Measurements from ENCODE around the gene KANSL1. TPM values are rescaled to one million over a fixed set of nuclear protein-coding genes. Genes with fewer than 3 reads are reported as not detected.

The KANSL1 gene
- polyA plus RNA-seq, 1 experiment, result 14.1 TPM

DNA sequence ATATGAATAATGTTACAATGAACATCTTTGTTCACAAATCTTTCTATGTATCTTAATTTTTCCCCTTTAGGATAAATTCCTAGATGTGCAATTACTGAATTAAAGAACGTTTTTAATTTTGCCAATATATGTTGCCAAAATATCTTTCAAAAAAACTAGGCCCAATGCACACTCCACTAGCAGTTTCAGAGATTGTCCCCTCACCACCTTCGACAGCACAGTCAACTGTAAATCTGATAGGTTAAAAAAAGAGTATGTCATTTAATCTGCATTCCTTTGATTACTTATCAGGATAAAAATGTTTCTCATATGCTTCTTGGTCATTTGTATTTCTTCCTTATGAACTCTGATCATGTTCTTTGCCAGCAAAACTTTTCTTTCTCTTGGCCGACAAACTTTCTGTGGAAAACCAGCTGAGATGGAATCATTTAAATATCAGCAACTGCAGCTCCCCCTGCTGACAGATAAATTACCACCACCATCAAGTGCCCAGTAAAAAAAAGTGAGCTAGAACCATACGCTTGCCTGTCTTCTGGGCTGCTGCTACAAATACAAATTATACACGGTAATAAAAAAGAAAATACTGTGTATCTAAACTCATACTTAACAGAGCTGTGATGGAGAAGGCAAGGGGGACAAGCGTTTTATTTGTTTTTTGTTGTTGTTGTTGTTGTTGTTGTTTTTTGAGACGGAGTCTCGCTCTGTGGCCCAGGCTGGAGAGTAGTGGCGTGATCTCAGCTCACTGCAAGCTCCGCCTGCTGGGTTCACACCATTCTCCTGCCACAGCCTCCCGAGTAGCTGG, 19.6 kb upstream of the KANSL1 start:
- H3K27me3 ChIP-seq (ENCODE audit: control insufficient read depth, insufficient read depth, low read length), result no peaks in the 10 kb centered on the region
- no peak for DNase-seq (ENCODE audit: low read depth)
- TF ChIP-seq, protein P1, sequence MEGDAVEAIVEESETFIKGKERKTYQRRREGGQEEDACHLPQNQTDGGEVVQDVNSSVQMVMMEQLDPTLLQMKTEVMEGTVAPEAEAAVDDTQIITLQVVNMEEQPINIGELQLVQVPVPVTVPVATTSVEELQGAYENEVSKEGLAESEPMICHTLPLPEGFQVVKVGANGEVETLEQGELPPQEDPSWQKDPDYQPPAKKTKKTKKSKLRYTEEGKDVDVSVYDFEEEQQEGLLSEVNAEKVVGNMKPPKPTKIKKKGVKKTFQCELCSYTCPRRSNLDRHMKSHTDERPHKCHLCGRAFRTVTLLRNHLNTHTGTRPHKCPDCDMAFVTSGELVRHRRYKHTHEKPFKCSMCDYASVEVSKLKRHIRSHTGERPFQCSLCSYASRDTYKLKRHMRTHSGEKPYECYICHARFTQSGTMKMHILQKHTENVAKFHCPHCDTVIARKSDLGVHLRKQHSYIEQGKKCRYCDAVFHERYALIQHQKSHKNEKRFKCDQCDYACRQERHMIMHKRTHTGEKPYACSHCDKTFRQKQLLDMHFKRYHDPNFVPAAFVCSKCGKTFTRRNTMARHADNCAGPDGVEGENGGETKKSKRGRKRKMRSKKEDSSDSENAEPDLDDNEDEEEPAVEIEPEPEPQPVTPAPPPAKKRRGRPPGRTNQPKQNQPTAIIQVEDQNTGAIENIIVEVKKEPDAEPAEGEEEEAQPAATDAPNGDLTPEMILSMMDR (IDR thresholded peaks at IDR 0.05; ENCODE audit: insufficient read depth, low read depth, low read length), result peak; percentile 91
- ChIA-PET CTCF (interaction anchor here (0.7 to 6.5 kb wide), 30 partner anchors 12 to 627 kb away, joined by 3 to 56 read pairs (median 4); partner anchors contain the start of gene KANSL1), POLR2A (interaction anchor here (0.6 to 1.1 kb wide), 2 partner anchors 20 to 620 kb away, joined by 3 to 4 read pairs; partner anchors contain the start of gene KANSL1)
- H3K36me3 ChIP-seq (ENCODE audit: control insufficient read depth, insufficient read depth, low read length), result peaks cover 10% of the 10 kb centered on the region
- no peak overlapping the region for H3K4me3 ChIP-seq (ENCODE audit: low read depth, low read length)

DNA sequence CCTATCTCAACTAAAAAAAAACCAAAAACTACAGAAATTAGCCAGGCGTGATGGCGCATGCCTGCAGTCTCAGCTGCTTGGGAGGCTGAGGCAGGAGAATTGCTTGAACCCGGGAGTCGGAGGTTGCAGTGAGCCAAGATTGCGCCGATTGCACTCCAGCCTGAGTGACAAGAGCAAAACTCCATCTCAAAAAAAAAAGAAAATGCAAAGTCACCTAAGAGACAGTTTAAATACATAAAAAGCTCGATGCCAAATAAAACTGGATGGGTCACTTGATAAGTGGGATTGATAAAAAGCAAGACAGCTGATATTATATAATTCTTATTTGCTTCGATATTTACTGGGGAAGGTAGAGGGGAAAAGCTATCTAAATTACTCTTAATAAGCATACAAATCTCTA, 15.8 kb upstream of the KANSL1 start:
- POLR2A ChIA-PET, result no interaction called here
- TF ChIP-seq, protein P1 (IDR thresholded peaks at IDR 0.05; ENCODE audit: insufficient read depth, low read depth, low read length), result no peak
- H3K27me3 ChIP-seq (ENCODE audit: control insufficient read depth, insufficient read depth, low read length), result no peaks in the 10 kb centered on the region
- H3K36me3 ChIP-seq (ENCODE audit: control insufficient read depth, insufficient read depth, low read length), result peaks cover 4% of the 10 kb centered on the region
- CTCF ChIA-PET, result interaction anchor here (0.6 to 6.4 kb wide), 4 partner anchors 8 to 1954 kb away, joined by 3 to 56 read pairs (median 22); partner anchors contain the start of gene KANSL1
- no peak for DNase-seq (ENCODE audit: low read depth)
- H3K4me3 ChIP-seq (ENCODE audit: low read depth, low read length), result no peak overlapping the region

DNA sequence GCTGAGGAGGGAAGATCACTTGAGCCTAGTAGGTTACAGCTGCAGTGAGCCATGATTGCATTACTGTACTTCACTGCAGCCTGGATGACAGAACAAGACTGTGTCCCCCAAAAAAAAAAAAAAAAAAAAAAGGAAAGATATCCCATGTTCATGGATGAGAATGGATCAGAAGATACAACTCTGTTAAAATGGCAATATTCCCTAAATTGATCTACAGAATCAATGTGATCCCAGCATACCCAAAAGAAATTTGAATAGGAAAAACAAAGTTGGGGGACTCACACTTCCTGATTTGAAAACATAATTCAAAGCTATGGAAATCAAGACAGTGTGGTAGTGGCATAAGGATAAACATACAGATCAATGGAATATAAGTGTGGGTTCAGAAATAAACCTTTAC, 12.7 kb upstream of the KANSL1 start:
- TF ChIP-seq, protein P1 (IDR thresholded peaks at IDR 0.05; ENCODE audit: insufficient read depth, low read depth, low read length), result no peak
- CTCF ChIA-PET, result interaction anchor here (1.0 to 6.4 kb wide), 8 partner anchors 9 to 624 kb away, joined by 3 to 40 read pairs (median 4); partner anchors contain the start of gene KANSL1
- POLR2A ChIA-PET, result interaction anchor here (0.6 kb wide), 1 partner anchor 19 kb away, joined by 4 read pairs; no protein-coding TSS in a partner anchor
- Histone ChIP-seq H3K27me3 (ENCODE audit: control insufficient read depth, insufficient read depth, low read length) (no peaks in the 10 kb centered on the region), H3K36me3 (ENCODE audit: control insufficient read depth, insufficient read depth, low read length) (peaks cover 4% of the 10 kb centered on the region), H3K4me3 (ENCODE audit: low read depth, low read length) (no peak overlapping the region)
- no peak for DNase-seq (ENCODE audit: low read depth)

DNA sequence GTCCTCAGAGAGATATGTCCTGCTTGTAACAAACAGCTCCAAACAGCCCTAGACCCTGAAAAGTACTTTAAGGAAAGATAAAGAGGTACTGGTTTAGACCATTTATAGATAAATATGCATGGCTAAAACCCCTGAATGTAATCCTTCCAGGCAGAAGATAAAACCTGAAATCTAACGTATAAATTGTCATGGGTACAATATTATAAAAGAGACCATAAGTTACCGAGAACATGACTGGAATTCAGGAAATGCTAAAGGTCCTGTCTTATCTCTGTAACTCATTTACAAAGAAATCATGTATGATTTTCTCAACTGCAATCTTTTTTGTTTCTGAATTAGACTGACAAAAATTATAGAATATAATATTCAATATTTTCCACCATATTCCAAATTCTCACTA, 9.2 kb upstream of the KANSL1 start:
- ChIA-PET POLR2A (no interaction called here), CTCF (interaction anchor here (1.0 to 6.7 kb wide), 3 partner anchors 8 to 12 kb away, joined by 3 to 56 read pairs (median 6); partner anchors contain the start of gene KANSL1)
- Histone ChIP-seq H3K36me3 (ENCODE audit: control insufficient read depth, insufficient read depth, low read length) (no peaks in the 10 kb centered on the region; the same call in 1 of the 2 replicates), H3K4me3 (ENCODE audit: low read depth, low read length) (no peak overlapping the region), H3K27me3 (ENCODE audit: control insufficient read depth, insufficient read depth, low read length) (no peaks in the 10 kb centered on the region)
- DNase-seq (ENCODE audit: low read depth), result no peak
- TF ChIP-seq, protein P1 (IDR thresholded peaks at IDR 0.05; ENCODE audit: insufficient read depth, low read depth, low read length), result no peak

DNA sequence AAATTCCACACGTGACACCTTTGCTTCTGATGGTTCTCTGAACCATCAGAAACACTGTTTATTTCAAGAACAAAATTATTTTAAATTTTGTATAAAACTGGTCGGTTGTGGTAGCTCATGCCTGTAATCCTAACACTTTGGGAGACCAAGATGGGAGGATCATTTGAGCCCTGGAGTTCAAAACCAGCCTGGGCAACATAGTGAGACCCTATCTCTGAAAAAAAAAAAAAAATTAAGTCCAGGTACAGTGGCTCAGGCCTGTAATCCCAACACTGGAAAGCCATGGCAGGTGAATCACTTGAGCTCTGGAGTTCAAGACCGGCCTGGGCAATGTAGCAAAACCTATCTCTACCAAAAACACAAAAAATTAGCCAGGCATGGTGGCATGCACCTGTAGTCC, 8.3 kb upstream of the KANSL1 start:
- TF ChIP-seq, protein P1 (IDR thresholded peaks at IDR 0.05; ENCODE audit: insufficient read depth, low read depth, low read length), result no peak
- no peak for DNase-seq (ENCODE audit: low read depth)
- POLR2A ChIA-PET, result interaction anchor here (0.6 to 0.7 kb wide), 2 partner anchors 17 to 22 kb away, joined by 4 to 7 read pairs; no protein-coding TSS in a partner anchor
- CTCF ChIA-PET, result interaction anchor here (1.0 to 6.7 kb wide), 4 partner anchors 8 to 21 kb away, joined by 3 to 56 read pairs (median 4); partner anchors contain the start of gene KANSL1
- no peak overlapping the region for H3K4me3 ChIP-seq (ENCODE audit: low read depth, low read length)
- H3K36me3 ChIP-seq (ENCODE audit: control insufficient read depth, insufficient read depth, low read length), result peaks cover 1% of the 10 kb centered on the region; the same call in 1 of the 2 replicates
- no peaks in the 10 kb centered on the region for H3K27me3 ChIP-seq (ENCODE audit: control insufficient read depth, insufficient read depth, low read length)

Data from BJ (cell line).